ENCODE results near the gene EVI2A.

GRCh38 chr17:31369266-31369665, 47.8 kb upstream of the EVI2A start:
- TF ChIP-seq CTCF (IDR thresholded peaks at IDR 0.05 in 2 of 3, conservative IDR thresholded peaks at IDR 0.05 in 1 of 3; ENCODE audit: borderline replicate concordance in 1 of 3, insufficient read depth in 1 of 3, low read depth in 2 of 3, low read length in 2 of 3) = no peak
- no peak for TF ChIP-seq ZBTB33 (IDR thresholded peaks at IDR 0.05; ENCODE audit: extremely low read depth, insufficient replicate concordance, low read length)
- no peak for TF ChIP-seq JUND (IDR thresholded peaks at IDR 0.05)
- no peak for TF ChIP-seq EZH2 (IDR thresholded peaks at IDR 0.05)
- no peak for TF ChIP-seq EZH2phosphoT487 (IDR thresholded peaks at IDR 0.05; ENCODE audit: borderline replicate concordance)
- TF ChIP-seq MAX (IDR thresholded peaks at IDR 0.05) = no peak
- no peak for TF ChIP-seq EGR1 (IDR thresholded peaks at IDR 0.05; ENCODE audit: low read depth)
- no peak for TF ChIP-seq RAD21 (IDR thresholded peaks at IDR 0.05; ENCODE audit: low read depth)
- TF ChIP-seq POLR2AphosphoS5 (IDR thresholded peaks at IDR 0.05; ENCODE audit: low read depth, low read length) = no peak
- TF ChIP-seq CEBPB (IDR thresholded peaks at IDR 0.05; ENCODE audit: low read depth) = no peak
- TF ChIP-seq REST (IDR thresholded peaks at IDR 0.05; ENCODE audit: low read depth) = no peak
- no peak for TF ChIP-seq SIN3A (IDR thresholded peaks at IDR 0.05; ENCODE audit: low read depth)
- no peak for TF ChIP-seq ELF1 (IDR thresholded peaks at IDR 0.05; ENCODE audit: borderline replicate concordance, low read depth)
